Right kidney (tissue), 1 donor: ENCODE results near the gene MTHFD2L.
"Not testable (repeated sequence)": the region's sequence is repeated elsewhere in the genome, so short reads cannot be mapped to it uniquely, and the experiment has no call there.

Experiments used
- DNase-seq: peaks from one replicate; pipeline ENCODE4 v3.0.0-alpha.2; 2016

Gene MTHFD2L

DNA sequence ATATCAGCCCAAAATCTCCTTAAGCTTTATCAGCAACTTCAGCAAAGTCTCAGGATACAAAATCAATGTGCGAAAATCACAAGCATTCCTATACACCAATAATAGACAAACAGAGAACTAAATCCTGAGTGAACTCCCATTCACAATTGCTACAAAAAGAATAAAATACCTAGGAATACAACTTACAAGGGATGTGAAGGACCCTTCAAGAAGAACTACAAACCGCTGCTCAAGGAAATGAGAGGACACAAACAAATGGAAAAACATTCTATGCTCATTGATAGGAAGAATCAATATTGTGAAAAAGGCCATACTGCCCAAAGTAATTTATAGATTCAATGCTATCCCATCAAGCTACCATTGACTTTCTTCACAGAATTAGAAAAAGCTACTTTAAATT lies 27.1 kb upstream of the MTHFD2L start:
- DNase-seq = not testable (repeated sequence)

DNA sequence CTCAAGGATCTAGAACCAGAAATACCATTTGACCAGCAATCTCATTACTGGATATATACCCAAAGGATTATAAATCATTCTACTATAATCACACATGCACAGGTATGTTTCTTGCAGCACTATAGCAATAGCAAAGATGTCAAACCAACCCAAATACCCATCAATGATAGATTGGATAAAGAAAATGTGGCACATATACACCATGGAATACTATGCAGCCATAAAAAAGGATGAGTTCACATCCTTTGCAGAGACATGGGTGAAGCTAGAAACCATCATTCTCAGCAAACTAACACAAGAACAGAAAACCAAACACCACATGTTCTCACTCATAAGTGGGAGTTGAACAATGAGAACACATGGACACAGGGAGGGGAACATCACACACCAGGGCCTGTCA lies 25.7 kb upstream of the MTHFD2L start:
- not testable (repeated sequence) for DNase-seq

DNA sequence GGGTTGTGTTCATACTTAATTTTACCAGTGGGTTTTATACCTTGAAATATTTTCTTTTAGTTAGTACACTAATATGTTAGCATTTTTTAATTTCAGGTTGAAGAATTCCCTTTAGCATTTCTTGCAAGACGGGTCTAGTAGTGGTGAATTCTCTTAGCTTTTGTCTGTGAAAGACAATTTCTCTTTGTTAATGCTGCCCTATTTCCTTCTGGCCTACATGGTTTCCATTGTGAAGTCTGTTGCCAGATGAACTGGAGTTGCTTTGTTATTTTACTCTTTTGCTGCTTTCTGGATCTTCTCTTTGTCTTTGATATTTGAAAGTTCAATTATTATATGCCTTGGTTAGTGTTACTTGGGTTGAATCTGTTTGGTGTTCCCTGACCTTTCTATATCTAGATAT lies 25.0 kb upstream of the MTHFD2L start:
- DNase-seq = no peak

DNA sequence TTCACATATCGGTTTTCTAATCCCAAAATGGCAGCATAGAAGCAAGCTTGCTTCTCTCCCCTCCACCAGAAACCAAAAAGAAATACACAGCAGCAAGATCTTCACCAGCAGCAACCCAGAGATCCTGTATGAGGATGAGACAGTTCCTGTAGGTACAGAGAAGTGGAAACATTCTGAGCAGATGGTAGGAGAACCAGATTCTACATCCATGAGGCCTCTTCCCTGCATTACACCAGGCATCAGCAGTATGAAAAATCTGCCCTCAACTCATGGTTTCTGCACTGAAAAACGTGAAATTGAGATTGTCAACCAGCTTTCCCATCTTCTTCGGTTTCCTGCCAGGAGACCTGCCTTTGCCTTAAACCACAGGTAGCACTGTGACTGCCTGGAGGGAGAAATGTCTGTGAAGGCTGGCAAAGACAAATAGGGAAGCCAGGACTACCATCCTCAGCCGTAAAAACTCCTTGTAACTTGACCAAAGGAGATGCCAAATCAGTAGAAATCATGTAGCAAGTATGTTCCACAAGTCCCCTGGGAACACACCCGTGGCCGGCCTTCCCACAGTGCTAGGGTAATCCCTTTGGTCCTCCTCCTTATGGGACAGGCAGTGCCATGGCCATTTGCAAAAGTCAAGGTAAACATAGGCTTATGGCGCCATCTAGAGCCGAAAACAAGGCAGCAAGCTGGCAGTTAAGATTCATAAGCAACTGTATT lies 24.0 kb upstream of the MTHFD2L start:
- peak; percentile 26 for DNase-seq

DNA sequence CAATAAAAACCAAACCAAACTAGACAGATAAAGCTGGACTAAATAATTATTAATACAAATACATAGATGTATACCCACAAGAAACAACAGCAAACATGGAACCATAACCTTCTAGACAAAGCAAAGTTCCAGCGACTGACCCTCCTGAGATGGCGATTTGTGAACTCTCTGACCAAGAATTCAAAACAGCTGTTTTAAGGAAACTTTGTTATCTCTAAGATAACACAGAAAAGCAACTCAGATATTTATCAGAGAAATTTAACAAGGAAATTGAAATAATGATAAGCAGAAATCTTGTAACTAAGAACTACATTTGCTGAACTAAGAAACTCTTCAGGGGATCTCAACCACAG lies 23.4 kb upstream of the MTHFD2L start:
- DNase-seq = no peak

DNA sequence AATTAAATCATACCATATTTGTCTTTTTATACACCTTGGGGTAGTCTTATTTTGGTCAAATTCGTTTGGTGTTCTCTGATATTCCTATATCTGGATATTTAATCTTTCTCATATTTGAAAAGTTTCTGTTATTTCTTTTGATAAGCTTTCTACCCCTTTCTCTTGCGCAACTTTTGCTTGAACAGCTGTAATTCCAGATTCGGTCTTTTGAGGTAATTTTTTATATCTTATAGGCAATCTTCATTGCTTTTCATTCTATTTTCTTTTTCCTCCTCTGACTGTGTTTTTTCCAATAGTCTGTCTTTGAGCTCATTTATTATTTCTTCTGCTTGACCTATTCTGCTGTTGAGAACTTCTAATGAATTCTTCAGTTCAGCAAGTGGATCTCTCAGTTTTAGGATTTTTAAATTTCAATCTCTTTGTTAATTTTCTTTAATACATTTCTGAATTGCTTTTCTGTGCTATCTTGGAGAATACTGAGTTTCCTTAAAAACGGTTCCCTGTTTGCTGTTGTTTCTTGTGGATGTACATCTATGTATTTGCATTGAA lies 11.3 kb upstream of the MTHFD2L start:
- DNase-seq = no peak

DNA sequence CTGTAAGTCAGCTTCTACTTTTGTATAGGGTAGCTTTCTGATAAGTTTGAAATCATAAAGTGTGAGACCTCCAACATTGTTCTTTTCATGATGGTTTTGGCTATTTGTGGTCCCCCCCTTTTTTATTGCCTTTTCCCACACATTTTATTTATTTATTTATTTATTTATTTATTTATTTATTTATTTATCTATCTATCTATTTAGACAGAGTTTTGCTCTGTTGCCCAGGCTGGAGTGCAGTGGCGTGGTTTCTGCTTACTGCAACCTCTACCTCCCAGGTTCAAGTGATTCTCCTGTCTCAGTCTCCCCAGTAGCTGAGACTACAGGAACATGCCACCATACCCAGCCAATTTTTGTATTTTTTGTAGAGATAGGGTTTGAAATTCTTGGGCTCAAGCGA lies 9.7 kb upstream of the MTHFD2L start:
- DNase-seq = no peak

DNA sequence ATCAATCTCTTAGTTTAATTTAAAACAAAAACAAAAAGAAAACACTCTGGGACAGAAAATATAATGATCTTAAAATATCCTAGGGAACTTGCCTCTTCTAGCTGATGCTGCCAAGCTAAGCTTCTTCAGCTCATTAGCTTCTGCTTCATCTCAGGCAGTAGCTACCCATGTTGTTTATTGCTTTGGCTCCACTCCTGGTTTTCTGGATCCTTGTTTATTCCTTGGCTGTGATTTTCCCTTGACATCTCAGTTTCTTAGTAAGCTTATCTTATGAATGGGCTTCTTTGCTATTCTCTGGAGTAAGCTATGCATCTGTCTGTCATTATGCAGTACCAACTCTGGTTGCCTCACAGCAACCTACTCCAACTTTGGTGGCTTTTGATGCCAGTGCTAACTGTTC lies 5.1 kb upstream of the MTHFD2L start:
- no peak for DNase-seq

DNA sequence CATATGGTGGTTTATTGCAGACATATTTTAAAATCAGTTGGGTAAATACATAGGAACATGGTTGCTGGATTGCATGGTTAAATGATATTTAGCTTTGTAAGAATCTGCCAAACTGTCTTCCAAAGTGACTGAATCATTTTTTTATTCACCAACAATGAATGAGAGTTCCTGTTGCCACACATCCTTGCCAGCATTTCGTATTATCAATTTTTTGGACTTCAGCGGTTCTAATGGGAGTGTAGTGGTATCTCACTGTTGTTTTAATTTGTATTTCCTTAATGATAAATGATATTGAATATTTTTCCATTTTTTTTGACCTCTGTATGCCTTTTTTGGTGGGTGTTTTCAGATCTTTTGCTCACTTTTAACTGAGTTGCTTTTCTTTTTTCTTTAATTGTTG lies 1.4 kb upstream of the MTHFD2L start:
- no peak for DNase-seq

DNA sequence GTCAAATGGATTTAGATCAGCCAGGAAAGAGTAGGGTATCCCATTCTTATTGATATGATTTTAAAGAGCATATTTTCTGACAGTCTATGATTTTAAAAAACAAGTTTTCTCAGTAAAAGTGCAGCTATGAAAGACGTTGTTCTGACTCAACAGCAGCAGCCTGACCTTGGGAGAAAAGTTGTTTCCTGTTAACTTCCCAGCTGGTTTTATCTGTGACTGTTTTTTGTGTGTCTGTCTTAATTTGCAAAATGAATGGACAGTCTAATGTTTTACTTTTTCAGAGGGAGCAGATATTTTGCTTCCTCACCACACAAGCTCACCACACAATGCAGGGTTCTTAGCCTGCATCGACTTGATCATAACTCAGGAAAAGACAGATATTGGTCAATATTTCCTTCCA lies 764 bp upstream of the MTHFD2L start:
- DNase-seq = no peak

DNA sequence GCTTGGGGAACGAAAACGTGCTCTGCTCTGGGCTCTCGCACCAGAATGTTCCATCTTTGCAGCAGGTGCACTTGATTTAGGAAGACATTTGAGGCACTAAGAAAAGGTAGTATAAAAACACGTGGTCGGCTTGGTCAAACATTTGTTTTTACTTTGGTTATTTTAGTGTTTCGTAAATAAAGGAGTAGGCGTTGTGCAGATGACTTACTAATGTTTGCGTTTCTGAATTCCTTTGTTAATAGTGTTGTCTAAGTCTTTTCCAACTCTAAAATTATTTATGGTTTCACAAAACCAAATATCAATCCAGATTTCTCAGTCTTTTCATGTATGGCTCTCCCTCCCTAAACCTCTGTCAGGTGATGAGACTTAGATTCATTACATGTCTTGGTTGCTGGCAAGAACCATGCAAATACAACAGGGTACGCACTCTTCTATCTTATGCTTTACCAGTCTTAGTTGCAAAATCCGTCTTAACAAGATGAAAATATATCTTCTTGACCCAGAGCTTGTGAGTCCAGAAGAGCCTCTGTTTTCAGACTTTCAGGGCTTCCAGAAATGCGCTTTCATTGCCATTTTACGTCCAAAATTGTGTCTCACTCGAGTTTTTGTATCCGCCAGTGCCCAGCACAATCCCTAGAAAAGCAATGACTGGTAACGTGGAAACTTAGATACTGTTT lies 686 bp downstream of the MTHFD2L start:
- DNase-seq = peak; percentile 25

DNA sequence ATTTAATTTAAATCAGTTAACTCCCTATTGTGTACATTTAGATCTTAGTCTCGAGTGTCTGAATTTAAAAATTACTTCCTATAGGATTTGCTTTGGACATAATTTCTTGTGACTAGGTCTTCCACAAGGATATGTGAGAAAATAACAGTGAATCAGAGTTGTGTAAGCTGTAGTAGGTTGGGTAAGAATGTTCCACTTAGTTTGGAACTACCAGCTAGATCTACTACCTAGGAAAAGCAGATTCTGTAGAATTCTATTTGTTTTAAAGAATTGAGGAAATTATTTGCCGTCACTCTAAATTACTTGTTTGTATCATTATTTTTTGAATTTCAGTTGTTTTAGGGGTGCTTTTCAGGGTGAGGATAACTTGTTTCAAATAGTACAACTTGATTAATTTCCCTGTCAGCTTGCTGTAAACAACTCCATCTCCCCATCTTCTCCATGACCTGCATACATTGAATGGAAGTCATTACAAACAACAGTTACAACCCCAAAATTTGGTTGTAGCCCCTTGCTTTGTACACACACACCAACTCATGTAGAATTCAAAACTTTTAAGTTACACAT lies 1.3 kb downstream of the MTHFD2L start:
- no peak for DNase-seq

DNA sequence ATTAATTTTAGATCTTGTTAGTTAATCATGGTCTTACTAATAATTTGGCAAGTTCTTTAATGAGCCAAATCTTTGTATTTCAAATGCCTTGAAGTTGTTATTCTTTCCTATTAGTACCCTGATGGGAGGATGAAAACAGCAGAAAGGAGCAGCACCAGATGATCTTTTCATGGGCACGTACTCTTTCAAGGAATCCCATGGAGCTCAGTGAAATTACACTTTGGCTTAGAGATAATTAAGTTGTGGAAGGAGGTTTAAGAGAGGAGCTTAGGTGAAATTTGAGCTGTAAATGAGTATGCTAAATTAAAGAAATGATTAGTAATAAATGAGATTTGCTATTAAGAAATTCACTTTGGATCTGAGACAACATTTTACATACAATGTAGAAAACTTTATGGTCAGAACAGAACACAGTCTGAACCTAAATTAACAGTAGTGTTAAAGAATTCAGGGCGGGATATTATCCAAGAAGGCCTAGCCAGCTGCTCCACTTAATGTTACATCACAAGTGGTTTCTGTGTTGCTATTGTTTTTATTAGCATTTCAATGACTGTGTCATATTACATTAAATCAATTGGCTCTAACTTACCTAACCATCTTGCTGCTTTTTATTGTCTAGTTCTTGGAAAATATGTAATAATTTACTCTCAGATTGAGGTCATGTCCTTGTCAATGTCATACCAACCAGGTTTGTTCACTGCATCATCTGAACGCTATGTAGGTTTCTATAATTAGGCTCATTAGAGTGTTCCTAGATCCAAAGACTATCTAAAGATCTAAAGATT lies 3.9 kb downstream of the MTHFD2L start:
- no peak for DNase-seq

DNA sequence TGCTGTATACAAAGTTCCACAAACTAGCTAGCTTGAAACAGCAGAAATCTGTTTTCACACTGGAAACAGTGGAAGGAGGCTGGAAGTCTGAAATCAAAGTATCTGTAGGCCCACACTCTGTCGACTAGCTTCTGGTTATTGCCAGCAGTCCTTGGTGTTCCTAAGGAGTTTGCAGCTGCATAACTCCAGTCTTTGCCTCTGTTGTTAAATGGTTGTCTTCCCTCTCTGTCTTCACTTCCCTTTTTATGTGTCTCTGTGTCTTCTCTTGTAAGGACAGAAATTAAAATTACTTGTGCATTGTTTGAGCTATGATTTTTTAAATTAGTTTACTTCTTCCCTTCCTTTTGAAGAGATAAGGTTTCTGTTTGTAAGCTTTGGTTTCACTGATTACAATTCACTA lies 8.2 kb downstream of the MTHFD2L start:
- no peak for DNase-seq

DNA sequence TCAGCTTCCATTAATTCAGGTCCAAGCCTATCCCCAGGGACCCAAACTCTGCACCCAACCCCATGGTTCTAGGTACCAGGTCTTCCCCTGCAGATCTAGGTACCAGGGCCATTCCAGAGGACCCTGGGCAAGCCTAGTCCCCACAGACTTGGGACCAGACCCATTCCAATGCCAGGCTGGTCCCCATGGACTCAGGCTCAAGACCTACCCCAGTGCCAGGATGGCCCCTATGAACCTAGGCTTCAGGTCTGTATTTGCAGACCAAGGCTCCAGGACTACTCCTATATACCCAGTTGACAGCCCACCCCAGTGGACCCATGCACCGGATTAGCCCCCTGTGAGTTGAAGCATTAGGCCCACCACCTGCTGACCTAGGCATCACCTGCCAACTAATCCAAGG lies 8.9 kb downstream of the MTHFD2L start:
- DNase-seq = no peak

DNA sequence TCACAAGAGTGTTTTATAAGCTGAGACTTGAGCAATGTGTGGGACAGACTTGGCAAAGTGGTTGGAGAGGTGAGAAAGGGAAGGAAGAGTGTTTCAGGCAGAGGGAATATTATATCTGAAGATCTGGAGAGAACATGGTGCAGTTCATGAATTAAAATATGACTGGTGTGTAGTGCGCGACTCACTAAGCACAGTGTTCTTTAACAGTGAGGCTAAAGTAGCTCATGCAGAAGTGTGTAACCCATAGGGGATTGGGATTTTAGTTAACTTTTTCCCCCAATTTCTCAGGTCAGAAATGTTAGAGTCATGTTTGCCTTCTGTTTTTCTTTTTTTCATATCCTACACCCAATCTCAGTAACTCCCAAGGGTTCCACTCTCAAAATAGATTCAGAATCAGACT lies 9.7 kb downstream of the MTHFD2L start:
- no peak for DNase-seq

DNA sequence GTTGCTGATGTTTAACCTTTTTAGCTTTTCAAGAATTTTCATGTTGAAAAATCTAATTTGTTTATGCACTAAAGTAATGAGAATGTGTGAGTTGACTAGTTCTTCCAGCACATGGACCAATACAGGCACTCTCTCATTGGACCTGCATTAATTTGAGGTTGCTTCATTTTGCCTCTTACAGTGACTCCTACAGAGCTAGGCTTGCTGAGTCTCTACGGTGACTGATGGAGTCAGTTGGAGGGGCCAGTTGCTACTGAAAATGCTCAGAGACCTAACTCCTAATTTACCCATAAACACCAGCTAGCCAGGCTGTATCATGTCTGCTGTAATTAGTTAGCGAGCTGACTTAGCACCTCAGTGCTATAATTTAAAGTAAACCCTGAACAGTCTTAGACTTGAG lies 10.9 kb downstream of the MTHFD2L start:
- DNase-seq = no peak

DNA sequence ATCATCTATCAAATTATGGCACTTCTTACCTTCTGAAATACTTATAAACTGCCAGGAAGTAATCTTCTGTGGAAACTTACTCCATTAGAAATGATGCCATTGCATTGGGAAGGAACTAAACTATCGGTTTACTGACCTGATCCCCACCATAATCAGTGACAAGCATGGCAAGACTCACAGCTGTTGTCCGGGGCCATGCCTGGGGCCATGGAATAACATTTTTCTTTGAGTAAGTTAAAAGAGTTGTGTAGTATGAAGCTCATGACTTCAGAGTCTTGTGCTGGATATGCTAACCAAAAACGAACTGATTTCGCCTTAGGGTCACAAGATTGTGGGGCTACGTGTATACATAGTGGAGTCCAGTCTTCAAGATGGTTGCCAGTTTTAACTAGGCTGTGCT lies 15.4 kb downstream of the MTHFD2L start:
- DNase-seq = no peak

DNA sequence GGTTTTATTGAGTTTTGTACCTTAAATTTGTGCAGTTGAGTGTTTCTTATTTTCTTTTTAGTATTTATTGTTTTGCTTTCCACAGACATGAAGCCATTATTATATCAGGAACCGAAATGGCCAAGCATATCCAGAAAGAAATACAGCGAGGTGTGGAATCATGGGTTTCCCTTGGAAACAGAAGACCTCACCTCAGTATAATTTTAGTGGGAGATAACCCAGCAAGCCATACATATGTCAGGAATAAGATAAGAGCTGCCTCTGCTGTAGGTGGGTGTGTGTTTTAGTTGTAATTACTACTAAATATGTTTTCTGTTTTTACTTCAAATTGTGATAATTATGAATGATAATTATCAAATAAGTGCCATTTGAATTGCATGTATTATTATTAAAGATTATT lies 16.5 kb downstream of the MTHFD2L start:
- no peak for DNase-seq

DNA sequence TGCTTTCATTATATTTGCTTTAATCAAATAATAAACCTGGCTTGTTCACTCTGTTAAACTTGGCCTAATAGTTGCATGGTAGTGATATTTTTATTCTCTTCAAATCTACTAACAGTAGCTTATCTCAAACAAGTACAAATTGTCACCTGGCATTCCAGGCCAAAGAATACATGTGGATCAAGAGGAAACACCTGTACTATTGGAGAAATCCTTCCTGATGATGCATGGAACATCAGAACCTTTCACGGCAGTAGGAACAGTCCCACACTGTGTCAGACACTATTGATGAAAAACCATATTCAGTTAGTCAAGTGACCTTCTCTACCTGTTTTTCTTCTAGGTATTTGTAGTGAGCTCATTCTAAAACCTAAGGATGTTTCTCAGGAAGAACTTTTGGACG lies 17.0 kb downstream of the MTHFD2L start:
- DNase-seq = no peak

DNA sequence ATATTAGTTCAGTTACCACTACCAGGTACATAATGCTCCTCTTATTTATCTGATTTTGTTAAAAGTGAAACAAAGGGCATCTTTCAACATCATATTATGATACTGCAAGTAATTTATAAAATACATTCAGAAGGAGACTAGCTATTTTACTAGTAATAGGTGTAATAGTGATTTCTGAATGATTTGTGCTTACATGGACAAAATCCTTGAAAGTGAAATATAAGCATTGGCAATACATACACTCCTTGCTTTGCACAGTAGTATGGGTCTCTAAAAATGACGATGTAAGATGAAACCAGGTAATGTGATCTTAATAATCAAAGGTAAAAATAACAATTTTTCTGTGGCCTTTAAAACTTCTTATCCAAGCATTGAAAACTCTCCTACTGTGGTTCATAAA lies 17.5 kb downstream of the MTHFD2L start:
- no peak for DNase-seq

DNA sequence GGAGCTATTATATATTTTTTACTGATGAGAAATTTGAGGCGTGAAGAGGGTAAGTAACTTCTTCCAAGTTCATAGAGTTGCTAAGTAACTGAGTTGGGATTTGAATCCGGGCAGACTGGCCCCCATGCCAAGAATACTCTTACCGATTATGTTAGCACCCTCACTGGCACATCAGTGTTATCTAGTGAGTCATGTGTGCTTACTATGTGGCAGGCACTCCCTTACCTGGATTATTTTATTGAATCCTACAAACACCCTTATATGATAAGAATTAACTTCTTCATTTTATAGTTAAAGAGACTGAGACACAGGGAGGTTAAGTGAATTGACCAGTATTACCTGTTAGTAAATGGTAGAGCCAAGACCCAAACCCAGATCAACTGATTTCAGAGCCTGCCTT lies 20.9 kb downstream of the MTHFD2L start:
- DNase-seq = no peak

DNA sequence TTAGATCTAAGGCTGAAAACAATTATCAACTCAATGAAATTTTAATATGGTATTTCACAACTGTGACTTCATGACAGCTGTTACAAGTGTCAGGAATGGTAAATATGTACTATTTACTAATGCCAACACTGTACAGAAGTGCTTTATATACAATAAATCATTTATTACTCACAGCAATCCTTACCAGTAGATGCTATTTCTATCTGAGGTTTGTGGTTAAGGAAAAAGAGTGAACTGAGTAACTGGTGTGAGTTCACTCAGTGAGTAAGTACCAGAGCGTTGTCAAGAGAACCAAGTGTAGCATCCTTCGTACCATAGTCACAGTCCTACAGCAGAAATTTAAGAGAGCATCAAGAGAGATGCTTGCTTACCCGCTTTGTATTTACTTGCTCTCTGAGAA lies 23.3 kb downstream of the MTHFD2L start:
- no peak for DNase-seq
